GM12892 (cell line): ENCODE data around the gene TTLL4.

Experiments used
- POLR2A ChIP-seq: IDR thresholded peaks from 2 replicates; pipeline ENCODE4 v1.6.1; 2011; ENCODE audit warnings: low read depth, low read length, control low read depth
- POLR2AphosphoS5 ChIP-seq: IDR thresholded peaks from 2 replicates; pipeline ENCODE4 v1.6.1; 2011; ENCODE audit warnings: low read depth, low read length, control low read depth
- TAF1 ChIP-seq: IDR thresholded peaks from 2 replicates; pipeline ENCODE4 v1.6.1; 2011; ENCODE audit warnings: low read depth, mild to moderate bottlenecking, control low read depth, low read length, borderline replicate concordance

- TF ChIP-seq POLR2AphosphoS5 (no peak), POLR2A (no peak), TAF1 (no peak)
Observed at GRCh38 chr2:218664653-218665052, 46.0 kb upstream of the TTLL4 start.
